Renal pelvis (tissue), 4 donors: Measurements from ENCODE around the gene PPFIA2. TPM values are rescaled to one million over a fixed set of nuclear protein-coding genes. Genes with fewer than 3 reads are reported as not detected.

ENCODE experiments used
- DNase-seq: peaks from one replicate; pipeline ENCODE4 v3.0.0-alpha.2; 2013
- polyA plus RNA-seq, 3 donors: library from polyadenylated mRNA; unstranded; fragments of 120-200 nt; gene quantifications; one replicate each; pipeline ENCODE4 v1.2.1, GENCODE V29; 2013; ENCODE audit not compliant: insufficient read length in 3 of 3

Gene PPFIA2
- polyA plus RNA-seq, 3 donors: 5.0 to 8.3 (median 6.2) TPM

- DNase-seq: peak; percentile 56
These were observed 308.0 kb downstream of the PPFIA2 start for GRCh38 chr12:81450920-81451739.

DNA sequence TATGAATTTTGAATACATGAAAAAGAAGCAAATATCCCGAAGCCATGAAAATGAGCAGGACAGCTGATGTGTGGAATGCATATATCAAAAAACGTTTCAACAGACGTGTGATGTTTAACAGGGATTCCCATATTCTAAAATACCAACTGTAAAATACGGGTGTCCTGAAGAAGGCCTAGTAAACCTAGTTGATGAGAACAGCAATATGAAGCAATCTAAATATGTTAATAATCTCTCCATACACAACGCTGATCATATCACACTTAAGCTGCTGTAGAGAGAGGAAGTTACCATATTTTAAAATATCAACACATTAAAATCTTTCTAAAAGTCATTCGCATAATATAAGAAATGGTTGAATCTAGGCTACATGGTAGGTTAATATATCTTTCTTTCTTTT lies 317.5 kb downstream of the PPFIA2 start:
- no peak for DNase-seq

DNA sequence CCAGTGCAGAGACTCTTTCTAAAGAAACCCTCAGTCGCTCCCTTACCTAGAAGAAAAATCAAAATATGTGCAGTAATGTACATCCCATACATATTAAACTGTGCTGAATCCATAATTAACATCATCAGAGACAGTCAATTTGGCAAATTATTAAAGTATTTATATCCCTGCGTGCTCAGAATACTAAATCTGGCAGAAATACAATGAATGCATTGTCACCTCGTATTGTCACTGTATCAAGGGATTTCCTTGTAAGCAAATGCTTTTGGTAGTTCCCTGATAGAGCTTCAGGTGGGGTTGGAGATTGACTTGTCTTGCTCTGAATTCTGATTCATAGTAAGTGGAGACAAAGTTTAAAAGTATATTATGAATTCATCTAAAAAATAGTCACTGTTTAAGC lies 319.1 kb downstream of the PPFIA2 start:
- no peak for DNase-seq

DNA sequence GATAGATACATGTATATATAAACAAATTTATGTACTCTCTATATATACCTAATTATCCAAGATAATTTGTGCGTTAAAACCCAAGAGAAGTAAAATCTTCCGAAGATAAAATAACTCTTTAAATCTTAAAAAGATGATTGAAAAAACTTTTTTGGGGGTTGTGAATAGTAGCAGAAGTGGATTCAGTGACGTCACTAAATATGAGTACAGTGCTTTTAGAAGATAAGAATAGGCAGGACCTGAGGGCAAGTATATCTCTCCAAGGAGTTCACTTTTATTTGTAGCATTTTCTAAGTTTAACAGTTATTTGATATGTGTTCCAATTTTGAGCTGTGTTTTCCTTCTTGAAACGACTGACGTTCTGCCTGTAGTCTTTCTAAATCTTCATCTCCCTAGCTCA lies 319.8 kb downstream of the PPFIA2 start:
- no peak for DNase-seq

DNA sequence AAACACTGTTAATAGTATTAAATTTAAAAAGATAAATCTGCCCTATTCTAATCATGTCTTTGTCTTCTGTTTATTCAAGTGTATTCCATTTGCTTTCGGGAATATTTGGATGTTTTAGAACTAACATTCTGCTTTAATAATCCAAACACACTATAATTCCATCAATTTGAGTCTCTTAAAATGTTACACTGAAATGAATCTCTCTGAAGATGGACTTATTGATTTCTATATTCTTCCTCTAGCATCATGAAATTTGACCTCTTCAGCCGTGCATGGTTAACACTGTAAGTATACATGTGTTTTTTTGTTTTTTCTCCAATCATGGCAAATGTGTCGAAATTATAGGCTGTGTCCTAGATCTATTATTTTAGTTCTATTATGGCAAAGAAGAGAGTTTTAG lies 342.1 kb downstream of the PPFIA2 start:
- DNase-seq: no peak

GRCh38 chr12:81416571-81416970 lies 342.6 kb downstream of the PPFIA2 start:
- no peak for DNase-seq

DNA sequence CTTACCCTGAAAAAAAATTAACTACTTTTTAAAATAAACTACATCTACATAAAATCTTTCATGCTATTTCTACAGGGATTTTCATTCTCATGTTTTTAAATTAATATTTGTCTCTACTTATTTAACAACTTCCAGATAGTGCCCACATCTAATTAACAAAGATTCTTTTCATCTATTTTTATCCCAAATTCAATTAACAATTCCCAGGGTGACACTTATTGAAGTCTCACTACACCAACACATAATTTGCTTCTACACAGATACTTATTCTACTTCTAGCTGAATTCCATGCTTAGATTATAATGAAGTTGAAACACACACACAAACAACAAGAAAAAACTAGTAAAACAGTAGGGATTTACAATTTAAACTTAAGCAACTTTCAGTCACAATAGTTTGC lies 344.7 kb downstream of the PPFIA2 start:
- DNase-seq: no peak

GRCh38 chr12:81412940-81413339 lies 346.2 kb downstream of the PPFIA2 start:
- no peak for DNase-seq

DNA sequence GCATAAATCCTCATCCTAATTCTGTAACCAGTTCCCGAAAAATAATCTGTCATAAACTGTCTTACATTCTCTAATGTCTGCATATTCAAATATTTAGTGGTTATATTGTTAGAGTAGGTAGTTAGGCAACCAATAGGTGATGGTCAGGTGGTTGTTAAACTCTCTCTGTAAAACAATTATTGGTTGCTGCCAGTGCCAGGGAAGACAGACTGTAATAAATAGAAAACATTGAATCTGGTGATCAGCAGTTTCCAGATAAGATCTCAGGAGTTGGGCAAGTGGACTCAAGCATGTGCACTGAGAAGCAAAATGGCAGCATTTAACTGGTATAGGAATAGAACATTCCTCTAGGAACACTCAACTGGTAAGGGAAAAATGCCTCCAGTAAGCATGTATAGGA lies 355.8 kb downstream of the PPFIA2 start:
- no peak for DNase-seq

DNA sequence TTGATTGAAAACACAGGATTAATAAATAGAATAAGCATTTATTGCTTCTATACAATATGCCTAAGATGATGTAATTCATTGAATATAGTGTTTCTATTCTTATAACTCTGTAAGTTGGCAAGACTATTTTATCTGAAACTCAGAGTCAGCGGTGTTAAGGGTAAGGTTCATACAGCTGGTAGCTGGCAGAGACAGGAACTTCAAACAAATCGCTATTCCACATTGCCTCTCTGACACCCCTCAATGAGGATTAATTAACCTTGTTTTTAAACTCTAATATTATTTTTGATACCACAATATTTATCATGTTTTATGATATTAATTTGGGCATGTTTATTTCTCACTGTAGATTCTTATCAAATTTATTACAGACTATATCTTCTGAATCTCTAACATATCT lies 357.9 kb downstream of the PPFIA2 start:
- DNase-seq: no peak

DNA sequence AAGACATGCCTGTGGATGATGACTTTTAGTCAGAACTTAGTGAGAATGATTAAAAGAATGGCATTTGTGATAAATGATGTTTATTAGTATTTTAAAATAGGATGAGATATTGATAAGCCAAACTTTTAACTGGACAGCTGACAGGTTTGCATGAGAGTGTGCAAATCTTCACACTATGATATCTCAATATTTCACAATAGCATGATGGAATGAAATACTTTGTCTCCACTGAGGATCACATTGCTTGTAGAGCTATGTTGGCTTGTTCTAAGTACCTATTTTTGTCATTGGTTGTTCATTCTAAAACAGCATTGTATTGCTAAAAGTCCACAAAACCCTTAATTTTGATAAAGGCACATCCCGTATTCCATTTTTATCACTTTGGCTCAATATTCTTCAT lies 359.1 kb downstream of the PPFIA2 start:
- no peak for DNase-seq

- DNase-seq: no peak
These were observed 363.7 kb downstream of the PPFIA2 start for GRCh38 chr12:81395431-81395830.

GRCh38 chr12:81389550-81390099 lies 369.5 kb downstream of the PPFIA2 start:
- peak; percentile 1 for DNase-seq

DNA sequence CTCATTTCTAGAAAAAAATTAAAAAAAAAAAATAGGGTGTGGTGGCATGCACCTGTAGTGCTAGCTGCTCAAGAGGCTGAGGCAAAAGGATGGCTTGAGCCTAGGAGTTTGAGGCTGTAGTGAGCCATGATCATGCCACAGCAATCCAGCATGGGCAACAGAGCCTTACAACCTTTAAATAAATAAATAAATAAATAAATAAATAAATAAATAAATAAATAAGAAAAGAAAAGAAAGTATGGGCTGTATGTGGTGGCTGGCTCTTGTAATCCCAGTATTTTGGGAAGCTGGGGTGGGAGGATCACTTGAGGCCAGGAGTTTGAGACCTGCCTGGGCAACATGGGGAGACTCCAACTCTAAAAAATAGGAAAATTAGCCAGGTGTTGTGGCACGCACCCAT lies 373.0 kb downstream of the PPFIA2 start:
- no peak for DNase-seq

GRCh38 chr12:81381951-81382350 lies 377.2 kb downstream of the PPFIA2 start:
- no peak for DNase-seq

DNA sequence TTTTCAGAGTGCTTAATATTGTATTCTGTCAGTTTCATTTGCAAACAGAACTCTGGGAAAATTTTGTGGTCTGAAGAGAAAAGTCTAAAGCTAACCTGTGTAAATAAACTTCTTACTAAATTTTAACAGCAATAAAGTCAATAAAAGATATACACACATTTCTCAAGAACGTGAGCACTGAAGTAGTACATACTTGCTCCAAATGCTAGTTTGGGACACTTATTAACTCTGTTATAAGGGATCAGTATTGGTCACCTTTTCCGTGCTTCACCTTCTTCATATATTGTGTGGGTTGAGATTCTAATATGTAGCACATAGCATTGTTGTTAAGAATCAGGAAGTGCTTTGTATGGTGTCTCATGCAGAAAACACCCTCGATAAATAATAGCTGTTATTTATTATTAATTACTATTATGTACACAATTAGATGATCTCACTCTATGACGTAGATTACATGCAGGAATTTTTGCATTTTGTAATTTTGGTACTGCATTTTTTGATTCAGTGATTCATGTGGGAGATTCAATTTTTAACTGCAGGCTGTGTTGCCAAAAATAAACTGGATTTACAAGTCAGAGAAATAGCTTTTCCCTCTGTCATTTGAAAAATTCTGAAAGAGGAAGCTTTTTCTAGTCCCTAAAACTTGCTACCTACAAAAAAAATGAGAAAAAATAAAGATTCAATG lies 380.4 kb downstream of the PPFIA2 start:
- DNase-seq: no peak

DNA sequence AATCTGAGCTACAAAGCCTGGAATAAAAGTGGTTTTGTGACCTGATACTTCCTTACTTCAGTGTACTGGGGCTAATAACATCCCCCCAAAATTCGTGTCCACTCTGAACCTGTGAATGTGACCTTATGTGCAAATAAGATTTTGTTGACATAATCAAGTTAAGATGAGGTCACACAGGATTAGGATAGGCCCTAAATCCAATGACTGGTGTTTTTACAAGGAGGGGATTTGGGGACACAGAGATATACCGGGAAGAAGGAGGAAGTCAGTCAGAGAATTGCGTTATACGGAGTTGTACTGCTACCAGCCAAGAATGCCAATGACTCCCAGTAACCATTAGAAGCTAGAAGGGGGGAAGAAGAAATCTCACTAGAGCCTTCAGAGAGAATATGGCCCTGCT lies 381.4 kb downstream of the PPFIA2 start:
- DNase-seq: no peak

GRCh38 chr12:81375969-81376368 lies 383.2 kb downstream of the PPFIA2 start:
- no peak for DNase-seq

DNA sequence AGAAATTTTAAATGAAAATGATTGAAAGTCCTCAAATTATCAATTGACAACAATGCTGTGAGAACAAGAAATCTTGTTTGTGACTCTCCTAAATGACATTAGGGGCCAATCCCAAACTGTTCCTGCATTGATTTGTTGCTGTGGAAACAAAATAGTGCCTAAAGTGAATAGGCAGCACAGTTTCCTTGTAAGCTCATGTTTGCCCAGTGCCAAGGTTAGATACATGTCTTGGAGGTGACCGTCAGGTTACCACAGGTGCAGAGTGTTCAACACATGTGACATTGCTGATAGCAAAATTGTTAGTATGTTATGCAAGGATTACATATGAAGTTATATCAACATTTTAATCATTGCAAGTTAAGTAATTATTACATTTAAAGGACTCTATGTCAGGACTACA lies 388.7 kb downstream of the PPFIA2 start:
- no peak for DNase-seq

DNA sequence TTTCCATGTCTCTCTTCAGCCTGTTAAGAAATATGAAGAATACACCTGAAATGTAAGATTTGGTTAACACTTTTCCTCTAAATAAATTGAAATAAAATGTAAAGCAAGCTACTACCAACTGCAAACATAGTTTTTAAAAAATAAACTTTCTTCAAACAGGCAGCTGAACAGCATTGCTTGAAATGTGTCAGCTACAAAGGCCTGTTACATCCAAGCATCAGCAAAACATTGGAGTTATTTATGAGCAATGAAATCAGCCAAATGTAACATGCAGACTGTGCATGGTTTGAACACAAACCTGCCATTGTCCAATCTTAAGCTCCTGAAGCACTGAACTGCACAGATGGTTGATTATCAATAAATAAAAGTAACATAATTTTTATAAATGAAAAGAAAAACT lies 390.0 kb downstream of the PPFIA2 start:
- no peak for DNase-seq

GRCh38 chr12:81365284-81365683 lies 393.9 kb downstream of the PPFIA2 start:
- DNase-seq: no peak

DNA sequence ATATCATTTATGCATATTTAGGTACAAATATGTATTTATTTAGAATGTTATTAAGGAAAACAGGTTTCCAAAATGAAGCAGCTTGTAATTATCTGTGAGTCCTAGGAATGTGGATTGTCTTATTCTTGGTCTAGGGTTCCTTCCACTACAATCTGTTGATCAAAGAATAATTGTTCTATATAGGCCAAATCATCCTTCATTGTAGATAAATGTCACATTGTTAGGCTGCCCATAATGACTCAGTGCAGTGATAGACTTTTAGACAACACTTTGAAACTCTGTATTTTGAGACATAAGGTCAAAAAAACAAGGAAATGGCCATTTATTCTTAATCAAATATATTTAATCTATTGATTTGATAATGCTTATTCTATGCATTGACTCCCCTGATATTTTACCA lies 398.2 kb downstream of the PPFIA2 start:
- no peak for DNase-seq

DNA sequence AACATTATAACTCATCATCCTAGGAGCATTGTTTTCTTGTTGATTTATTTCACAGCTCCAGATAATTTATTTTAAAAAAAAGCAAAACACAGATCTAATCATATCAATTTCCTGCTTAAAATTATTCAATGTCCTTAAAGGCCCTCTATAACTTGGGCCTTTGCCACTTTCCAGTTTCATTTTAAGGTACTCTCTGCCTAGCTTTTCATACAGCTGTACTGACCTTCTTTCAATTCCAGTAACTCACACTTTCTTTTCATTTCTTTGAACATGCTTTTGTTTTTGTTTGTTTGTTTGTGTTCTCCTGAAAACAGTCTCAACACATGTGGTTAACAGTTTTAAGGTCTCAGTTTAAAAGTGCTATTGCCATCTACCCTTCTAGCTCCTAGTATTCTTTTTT lies 399.4 kb downstream of the PPFIA2 start:
- DNase-seq: no peak
